Activated CD8-positive, alpha-beta T cell treated with anti-CD3 and anti-CD28 coated beads for 36 hours (primary cell): ENCODE measurements around the gene PLEKHG1. TPM values are rescaled to one million over a fixed set of nuclear protein-coding genes. Genes with fewer than 3 reads are reported as not detected.

Experiments used
- ATAC-seq: fragments of 200-7000 bp; cut with Tn5 transposase; one replicate; pipeline ENCODE4 v1.10.0; 2021; ENCODE audit warnings: mild to moderate bottlenecking, moderate library complexity
- CTCF ChIA-PET: fragments of 350-600 bp; sonication (Branson Sonifier 250); formaldehyde crosslinking; loops from one replicate; lab custom pipeline; 2021; ENCODE audit warnings: antibody characterized with exemption; lab: Charles Lee
- POLR2A ChIA-PET: fragments of 350-600 bp; sonication (Branson Sonifier 250); formaldehyde crosslinking; loops from one replicate; lab custom pipeline; 2021; ENCODE audit warnings: antibody characterized with exemption; lab: Charles Lee
- DNase-seq: peaks from one replicate; pipeline ENCODE4 v3.0.0-alpha.2; 2020
- H3K27ac Mint-ChIP-seq: one replicate; pipeline ENCODE4 v1.8.0; 2021; ENCODE audit warnings: mild to moderate bottlenecking, mixed read lengths
- H3K27me3 Mint-ChIP-seq: one replicate; pipeline ENCODE4 v1.8.0; 2021; ENCODE audit warnings: mixed read lengths
- H3K36me3 Mint-ChIP-seq: one replicate; pipeline ENCODE4 v1.8.0; 2021; ENCODE audit warnings: low read depth, mixed read lengths
- H3K4me1 Mint-ChIP-seq: one replicate; pipeline ENCODE4 v1.8.0; 2021; ENCODE audit warnings: low read depth, mixed read lengths
- H3K4me3 Mint-ChIP-seq: one replicate; pipeline ENCODE4 v1.8.0; 2021; ENCODE audit warnings: mild to moderate bottlenecking, moderate library complexity, mixed read lengths
- H3K9me3 Mint-ChIP-seq: one replicate; pipeline ENCODE4 v1.8.0; 2021; ENCODE audit warnings: mixed read lengths
- intact Hi-C: fragments of 100-400 bp; cut with micrococcal nuclease; formaldehyde crosslinking; loops from one replicate; pipeline ENCODE4 v1.10.0; 2022
- total RNA-seq, 2 experiments: library from RNA; stranded (reverse); gene quantifications; one replicate each; pipeline ENCODE4 v1.2.3, GENCODE V29; 2021
- TF ChIP-seq, protein P1 (sequence below): fragments of 200-600 bp; IDR thresholded peaks from one replicate; pipeline ENCODE4 v1.8.0; 2022; ENCODE audit warnings: antibody characterized with exemption, mild to moderate bottlenecking

Gene PLEKHG1
- total RNA-seq, 2 experiments from 2014 or later, result 4.2 to 4.8 TPM

DNA sequence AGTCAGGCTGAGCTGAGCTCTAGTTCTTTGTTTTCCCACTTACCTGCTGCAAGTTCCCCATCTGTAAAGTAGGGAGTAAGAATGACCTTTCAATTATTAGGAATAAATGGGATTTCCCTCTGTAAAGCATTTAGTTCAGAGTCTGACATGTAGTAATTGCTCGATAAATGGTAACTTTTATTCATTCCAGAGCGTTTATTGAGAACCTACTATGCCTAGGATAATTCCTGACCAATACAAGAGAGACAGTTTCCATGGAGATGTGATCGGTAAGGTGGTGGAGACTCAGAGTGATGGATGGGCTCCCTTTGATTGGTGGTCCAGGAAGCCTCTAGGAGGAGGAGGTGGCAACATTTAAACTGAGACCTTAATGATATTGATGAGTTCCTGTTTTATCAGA is 5.6 kb downstream of the PLEKHG1 start:
- Mint-ChIP-seq H3K36me3 (no peaks in the 10 kb centered on the region), H3K4me1 (peaks cover 4% of the 10 kb centered on the region), H3K27ac (no peak overlapping the region), H3K4me3 (no peak overlapping the region), H3K27me3 (peaks cover 25% of the 10 kb centered on the region), H3K9me3 (no peaks in the 10 kb centered on the region)
- intact Hi-C loops, result no loop called here
- CTCF ChIA-PET, result no interaction called here
- POLR2A ChIA-PET, result interaction anchor here (1.0 kb wide), 1 partner anchor 108 kb away, joined by 3 read pairs; no protein-coding TSS in a partner anchor
- ATAC-seq (no peak), DNase-seq (no peak)
- TF ChIP-seq, protein P1, sequence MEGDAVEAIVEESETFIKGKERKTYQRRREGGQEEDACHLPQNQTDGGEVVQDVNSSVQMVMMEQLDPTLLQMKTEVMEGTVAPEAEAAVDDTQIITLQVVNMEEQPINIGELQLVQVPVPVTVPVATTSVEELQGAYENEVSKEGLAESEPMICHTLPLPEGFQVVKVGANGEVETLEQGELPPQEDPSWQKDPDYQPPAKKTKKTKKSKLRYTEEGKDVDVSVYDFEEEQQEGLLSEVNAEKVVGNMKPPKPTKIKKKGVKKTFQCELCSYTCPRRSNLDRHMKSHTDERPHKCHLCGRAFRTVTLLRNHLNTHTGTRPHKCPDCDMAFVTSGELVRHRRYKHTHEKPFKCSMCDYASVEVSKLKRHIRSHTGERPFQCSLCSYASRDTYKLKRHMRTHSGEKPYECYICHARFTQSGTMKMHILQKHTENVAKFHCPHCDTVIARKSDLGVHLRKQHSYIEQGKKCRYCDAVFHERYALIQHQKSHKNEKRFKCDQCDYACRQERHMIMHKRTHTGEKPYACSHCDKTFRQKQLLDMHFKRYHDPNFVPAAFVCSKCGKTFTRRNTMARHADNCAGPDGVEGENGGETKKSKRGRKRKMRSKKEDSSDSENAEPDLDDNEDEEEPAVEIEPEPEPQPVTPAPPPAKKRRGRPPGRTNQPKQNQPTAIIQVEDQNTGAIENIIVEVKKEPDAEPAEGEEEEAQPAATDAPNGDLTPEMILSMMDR, result no peak

DNA sequence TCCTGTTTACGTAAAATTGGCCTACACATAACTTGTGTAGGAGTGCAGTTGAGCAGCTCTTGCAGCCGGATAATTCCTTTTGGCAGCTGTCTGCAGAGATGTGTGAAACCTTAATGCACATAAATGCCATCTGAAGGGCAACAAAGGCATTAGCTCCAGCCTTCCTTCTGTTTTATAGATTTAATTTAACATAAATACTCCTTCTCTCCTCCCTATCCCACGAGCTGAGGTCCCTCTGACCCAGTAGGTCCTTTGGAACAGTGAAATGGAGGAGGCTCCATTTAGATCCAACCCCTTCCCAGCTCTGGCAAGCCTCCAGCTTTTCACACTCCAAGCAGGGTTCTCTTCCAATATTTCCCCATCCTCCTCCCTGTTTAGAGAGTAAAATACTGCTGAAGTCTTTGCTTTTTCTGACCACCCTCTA is 6.5 kb downstream of the PLEKHG1 start:
- Mint-ChIP-seq H3K9me3 (no peaks in the 10 kb centered on the region), H3K27ac (no peak overlapping the region), H3K27me3 (peaks cover 21% of the 10 kb centered on the region), H3K4me1 (no peaks in the 10 kb centered on the region), H3K36me3 (no peaks in the 10 kb centered on the region), H3K4me3 (no peak overlapping the region)
- CTCF ChIA-PET, result interaction anchor here (1.3 kb wide), 1 partner anchor 188 kb away, joined by 6 read pairs; no protein-coding TSS in a partner anchor
- intact Hi-C loops, result no loop called here
- ATAC-seq (no peak), DNase-seq (no peak)
- POLR2A ChIA-PET, result interaction anchor here (1.0 kb wide), 1 partner anchor 109 kb away, joined by 3 read pairs; no protein-coding TSS in a partner anchor
- TF ChIP-seq, protein P1, result no peak

DNA sequence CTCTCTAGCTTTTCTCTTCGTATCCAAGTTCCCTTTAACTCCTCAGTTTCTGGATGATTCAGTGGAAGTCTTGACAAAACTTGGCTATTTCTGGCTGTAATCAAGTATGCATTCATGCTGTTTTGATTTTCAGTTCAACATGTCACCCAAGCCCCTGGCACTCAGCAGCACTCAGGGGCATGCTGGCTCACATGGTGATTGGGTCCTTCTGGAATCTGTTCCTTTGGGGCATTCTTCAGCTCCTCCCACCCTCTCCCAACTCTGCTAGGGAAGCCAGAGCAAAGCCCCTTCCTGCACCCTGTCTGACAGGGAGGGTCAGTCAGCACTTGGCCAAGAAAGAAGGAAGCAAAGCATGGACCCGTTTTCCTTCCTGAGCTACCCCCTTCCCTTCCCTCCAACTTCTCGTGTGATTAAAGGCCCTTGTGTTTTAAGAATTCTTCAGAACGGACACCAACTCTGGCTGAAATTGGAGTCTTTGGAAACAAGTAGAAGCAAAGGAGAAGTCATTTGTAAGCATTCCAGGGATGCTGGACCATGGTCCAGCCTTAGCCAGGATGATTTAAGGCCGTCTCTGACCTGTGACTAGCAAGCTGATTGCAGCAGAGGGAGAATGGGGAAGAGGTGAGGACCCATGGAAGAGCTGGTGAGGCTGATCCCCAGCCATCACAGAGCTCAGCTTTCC is 7.1 kb downstream of the PLEKHG1 start:
- Mint-ChIP-seq H3K4me1 (no peaks in the 10 kb centered on the region), H3K27me3 (peaks cover 17% of the 10 kb centered on the region), H3K36me3 (no peaks in the 10 kb centered on the region), H3K9me3 (no peaks in the 10 kb centered on the region), H3K27ac (no peak overlapping the region), H3K4me3 (no peak overlapping the region)
- CTCF ChIA-PET, result interaction anchor here (1.3 to 1.7 kb wide), 2 partner anchors 7 to 189 kb away, joined by 5 to 6 read pairs; partner anchors contain the start of gene PLEKHG1
- TF ChIP-seq, protein P1, result no peak
- POLR2A ChIA-PET, result no interaction called here
- ATAC-seq, result no peak
- no peak for DNase-seq
- intact Hi-C loops, result no loop called here

DNA sequence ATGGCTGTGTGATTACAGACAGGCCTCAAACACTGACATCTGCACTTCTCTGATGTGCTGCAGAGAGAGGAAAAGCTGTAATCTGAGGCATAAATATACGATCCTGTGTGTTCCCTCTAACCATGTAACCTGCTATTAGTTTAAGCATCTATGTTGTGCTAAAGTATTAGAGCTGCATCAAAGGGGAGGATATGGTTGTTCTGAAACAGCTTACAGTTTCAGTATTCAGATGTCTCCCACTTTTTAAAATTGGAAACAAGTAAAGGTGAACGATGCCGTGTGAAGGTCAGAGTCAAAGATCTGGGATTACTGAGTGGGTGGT is 7.6 kb downstream of the PLEKHG1 start:
- no peak overlapping the region for H3K4me3 Mint-ChIP-seq
- H3K27me3 Mint-ChIP-seq, result peaks cover 12% of the 10 kb centered on the region
- no peaks in the 10 kb centered on the region for H3K36me3 Mint-ChIP-seq
- ChIA-PET POLR2A (no interaction called here), CTCF (interaction anchor here (1.3 to 1.7 kb wide), 2 partner anchors 8 to 189 kb away, joined by 5 to 6 read pairs; partner anchors contain the start of gene PLEKHG1)
- ATAC-seq (no peak), DNase-seq (no peak)
- H3K4me1 Mint-ChIP-seq, result no peaks in the 10 kb centered on the region
- intact Hi-C loops, result no loop called here
- TF ChIP-seq, protein P1, result no peak
- no peak overlapping the region for H3K27ac Mint-ChIP-seq
- no peaks in the 10 kb centered on the region for H3K9me3 Mint-ChIP-seq

DNA sequence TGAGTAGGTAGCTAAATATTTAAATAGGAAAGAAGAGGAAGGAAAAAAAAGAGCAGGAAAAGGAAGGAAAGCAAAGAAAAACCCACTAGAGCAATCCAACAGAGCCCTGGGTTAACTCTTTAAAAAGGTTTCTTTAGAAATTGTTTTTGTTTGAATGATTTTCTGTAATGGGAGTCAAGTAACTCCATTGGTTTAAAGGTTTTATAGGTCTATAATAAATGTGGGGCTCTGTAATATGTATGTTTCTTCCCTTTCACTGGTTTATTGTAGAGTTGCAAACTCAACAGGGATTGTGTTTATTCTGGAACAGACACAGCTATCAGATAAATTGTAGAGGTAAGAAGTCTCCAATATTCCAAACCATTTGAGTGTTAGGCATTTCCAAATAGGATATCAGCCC is 10.9 kb downstream of the PLEKHG1 start:
- no peak overlapping the region for H3K27ac Mint-ChIP-seq
- TF ChIP-seq, protein P1, result no peak
- peaks cover 9% of the 10 kb centered on the region for H3K27me3 Mint-ChIP-seq
- intact Hi-C loops, result no loop called here
- ChIA-PET CTCF (interaction anchor here (0.8 kb wide), 1 partner anchor 192 kb away, joined by 3 read pairs; no protein-coding TSS in a partner anchor), POLR2A (no interaction called here)
- no peaks in the 10 kb centered on the region for H3K4me1 Mint-ChIP-seq
- DNase-seq, result no peak
- ATAC-seq, result no peak
- no peaks in the 10 kb centered on the region for H3K36me3 Mint-ChIP-seq
- H3K4me3 Mint-ChIP-seq, result no peak overlapping the region
- H3K9me3 Mint-ChIP-seq, result no peaks in the 10 kb centered on the region
